Activated T-cell treated with anti-CD3 and anti-CD28 coated beads for 4 hours (primary cell): ENCODE measurements around the gene SLIT1.

Source experiments
- DNase-seq: peaks from one replicate; pipeline ENCODE4 v3.0.0-alpha.2; 2020

The SLIT1 gene

DNA sequence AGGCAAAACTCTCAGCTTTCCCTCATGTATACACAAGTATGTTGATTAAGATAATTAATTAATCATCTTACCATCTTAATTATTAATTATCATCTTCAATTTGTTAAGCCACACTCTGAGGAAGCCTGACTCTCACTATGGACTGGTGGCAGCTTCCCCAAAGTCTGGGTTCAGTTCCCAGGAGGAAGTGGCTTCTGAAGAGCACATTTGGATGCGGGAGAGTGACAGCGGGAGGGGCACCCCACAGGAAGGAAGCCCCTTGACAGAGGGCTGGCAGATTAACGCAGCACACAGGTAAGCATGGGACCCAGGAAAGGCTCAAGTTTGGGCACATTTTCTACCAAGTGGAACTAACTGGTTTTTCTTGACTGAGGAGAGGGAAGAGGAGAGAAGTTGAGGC lies 13.4 kb upstream of the SLIT1 start:
- DNase-seq: no peak

DNA sequence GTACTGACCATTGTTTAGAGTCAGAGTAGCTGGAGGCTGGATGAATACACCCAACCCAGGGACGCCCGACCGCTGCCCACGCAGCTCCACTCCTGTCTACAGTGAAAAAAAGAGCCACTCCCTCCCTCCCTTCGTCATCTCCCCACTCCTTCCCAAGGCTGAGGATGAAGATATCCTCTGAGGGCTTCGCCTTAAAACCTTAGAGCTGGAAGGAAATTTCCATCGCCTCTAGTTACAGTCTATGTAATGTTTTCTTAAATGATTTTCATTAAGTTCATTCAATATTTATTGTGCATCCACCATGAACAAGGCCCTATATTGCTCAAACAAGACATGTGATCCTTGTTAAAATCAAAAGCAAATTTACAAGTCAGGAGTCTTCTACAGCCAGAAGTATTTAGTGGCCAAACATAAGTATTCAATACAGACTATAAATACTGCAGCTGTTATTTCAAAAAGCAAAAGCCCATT lies 11.3 kb upstream of the SLIT1 start:
- DNase-seq: no peak

DNA sequence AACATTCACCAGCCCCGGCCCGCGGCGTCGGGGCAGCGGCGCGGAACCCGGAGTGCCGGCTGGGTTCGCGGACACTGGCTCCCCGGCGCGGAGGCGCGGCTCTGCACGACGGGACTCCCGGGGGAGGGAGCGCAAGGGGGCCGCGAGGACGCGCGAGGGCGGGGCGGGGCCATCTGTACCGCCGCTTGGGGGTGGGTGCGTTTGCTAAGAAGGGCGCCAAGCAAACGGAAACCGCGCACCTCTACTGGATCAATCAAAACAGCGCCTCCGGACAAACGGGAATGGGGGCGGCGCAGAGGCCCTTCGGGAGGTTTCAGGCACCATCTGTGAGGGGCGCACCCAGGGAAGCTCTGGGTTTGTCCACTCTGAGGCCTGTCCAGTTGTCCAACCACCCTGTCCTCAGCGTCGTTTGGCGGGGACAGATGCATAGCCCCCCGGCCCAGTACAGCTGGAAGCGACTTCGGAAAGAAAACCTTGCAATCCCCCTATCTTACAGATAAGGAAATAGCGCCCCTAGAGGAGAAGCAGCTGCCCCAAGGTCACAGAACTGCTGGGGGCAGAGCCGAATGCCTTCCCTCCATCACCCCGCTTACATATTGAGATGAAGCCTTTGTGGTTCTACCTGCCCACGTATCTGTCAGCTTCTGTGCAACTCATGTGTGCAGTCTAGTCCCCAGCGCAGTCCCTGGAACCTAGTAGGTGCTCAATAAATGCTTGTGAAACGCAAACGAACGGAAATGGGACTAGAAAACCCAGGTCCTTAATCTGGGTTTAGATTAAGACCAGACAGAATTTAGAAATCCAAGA lies 10.7 kb upstream of the SLIT1 start:
- peak; percentile 52 for DNase-seq

DNA sequence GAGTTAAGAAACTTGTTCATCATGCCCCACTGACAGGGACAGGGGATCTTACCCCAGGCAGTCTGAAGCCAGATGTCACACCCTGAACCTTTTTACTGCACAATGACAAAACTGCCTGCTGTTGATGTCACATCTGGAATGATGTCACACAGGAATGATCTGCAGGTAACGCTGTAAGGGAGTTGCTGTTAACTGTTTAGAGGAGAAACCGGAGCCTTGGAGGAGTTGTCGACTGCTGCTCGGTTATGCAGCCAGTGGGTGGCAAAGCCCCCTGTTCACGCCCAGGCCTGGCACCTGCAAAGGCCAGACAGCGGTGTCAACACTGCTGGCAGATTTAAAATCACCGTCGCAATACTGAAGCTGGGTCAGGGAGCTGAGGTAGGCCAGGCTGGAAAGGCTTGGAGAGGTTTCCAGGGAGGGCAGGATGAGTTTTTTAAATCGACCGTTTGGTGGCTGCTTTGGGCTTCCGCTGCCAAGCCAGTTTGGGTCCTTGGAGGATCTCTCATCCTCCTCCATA lies 10.0 kb upstream of the SLIT1 start:
- no peak for DNase-seq

DNA sequence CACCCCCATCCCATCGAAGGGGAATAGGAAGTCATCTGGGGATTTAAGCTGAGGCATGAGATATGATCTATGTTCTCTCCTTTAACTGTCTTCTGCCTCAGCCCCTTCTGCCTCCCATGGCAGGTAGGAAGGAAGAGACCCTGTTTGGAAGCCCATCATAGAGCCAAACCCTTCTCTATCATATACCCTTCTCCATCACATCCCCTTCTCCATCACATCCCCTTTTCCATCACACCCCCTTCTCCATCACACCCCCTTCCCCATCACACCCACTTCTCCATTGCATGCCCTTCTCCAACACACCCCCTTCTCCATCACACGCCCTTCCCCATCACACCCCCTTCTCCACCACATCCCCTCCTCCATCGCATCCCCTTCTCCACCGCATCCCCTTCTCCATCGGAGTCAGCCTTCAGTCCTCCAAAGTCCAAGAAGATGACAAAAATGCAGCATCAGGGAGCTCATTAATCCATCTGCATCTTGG lies 7.2 kb upstream of the SLIT1 start:
- DNase-seq: no peak

DNA sequence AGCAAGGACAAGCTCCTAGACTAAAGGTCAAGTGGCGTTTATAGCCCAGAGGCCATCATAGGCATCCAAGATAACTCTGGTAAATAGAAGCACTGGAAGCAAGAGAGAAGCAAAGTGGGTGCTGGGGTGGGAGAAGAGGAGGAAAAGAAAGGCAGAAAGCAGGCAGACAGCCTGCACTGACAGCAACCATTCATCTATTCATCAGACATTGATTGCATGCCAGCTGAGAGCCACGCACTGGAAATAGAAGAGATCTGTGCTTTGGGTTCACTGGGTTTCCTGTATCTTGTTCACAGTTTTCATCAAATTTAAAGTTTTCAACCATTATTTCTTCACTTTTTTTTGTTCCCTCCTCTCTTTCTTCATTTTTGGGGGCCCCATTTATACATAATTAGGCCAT lies 4.7 kb upstream of the SLIT1 start:
- no peak for DNase-seq

DNA sequence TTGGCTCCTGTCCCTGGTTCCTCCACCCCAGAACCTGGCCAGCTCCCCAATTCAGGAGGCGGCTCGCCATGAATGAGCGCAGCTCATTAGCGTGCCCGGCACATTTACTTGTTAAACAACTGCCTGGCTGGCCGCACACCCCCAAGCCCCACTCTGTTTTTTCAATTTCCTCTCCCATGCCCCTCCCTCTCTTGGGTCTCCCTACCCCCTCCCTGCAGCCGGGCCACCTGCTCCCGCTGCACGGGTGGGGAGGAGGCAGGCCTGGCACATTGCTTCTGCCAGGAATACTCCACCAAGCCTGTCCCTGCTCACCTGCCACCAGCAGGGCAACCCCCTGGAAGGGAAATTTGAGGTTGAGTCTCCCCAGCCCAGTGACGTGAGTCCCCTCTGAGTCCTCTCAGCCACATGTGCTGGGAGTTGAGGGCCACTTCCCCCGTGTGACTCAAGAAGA lies 2.5 kb upstream of the SLIT1 start:
- DNase-seq: no peak

DNA sequence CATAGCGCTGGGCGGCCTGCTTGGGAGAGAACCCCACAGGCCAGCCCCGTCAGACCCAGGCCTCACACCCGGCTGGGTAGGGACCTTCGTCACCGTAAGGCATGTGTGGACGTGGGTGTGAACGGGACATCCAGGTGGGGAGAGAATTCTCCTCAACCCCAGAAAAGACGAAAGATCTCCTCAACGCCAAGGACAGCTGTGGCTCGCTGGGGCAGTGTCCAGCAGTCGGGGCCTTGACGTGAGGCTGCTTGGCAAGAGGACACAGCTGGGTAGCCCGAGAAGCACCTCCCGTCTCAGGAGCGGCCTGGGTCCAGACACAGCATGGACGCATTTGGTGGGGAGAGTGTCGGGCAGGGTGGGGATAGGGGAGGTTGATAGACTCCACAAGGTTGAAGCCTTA lies 1.2 kb upstream of the SLIT1 start:
- no peak for DNase-seq

DNA sequence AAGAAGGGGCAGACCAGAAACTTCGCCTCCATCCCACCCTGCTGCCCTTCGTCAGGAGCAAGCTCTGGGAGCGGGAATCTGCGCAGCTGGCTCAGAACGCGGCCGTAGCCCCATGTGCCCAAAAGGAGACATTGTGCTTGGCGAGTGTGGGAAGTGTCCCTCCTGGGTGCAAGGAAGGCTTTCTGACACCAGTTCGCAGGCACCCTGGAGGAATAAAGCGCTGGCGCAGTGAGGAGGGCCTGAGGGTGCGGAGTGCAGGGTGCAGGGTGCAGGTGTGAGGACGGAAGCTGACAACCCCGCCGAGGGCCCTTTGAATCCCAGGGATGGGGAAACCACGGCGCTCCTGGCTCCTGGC lies 811 bp downstream of the SLIT1 start:
- no peak for DNase-seq

DNA sequence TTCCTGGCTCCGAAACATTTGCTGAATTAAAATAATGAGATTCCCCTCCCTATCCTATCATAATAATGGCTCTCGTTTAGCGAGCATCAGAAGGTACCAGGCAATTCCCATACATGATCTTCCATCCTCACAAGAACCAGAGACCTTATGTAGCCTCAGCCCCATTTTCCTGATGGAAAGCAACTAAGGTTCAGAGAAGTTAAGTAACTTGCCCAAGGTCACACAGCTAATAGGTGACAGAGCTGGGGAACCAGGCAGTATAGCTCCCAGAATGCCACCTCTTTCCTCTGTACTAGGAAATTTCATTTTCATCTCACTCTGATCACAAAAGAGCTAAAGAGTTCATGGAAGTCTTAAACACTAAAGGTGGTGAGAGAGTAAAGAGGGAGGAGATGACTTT lies 2.4 kb downstream of the SLIT1 start:
- DNase-seq: no peak

DNA sequence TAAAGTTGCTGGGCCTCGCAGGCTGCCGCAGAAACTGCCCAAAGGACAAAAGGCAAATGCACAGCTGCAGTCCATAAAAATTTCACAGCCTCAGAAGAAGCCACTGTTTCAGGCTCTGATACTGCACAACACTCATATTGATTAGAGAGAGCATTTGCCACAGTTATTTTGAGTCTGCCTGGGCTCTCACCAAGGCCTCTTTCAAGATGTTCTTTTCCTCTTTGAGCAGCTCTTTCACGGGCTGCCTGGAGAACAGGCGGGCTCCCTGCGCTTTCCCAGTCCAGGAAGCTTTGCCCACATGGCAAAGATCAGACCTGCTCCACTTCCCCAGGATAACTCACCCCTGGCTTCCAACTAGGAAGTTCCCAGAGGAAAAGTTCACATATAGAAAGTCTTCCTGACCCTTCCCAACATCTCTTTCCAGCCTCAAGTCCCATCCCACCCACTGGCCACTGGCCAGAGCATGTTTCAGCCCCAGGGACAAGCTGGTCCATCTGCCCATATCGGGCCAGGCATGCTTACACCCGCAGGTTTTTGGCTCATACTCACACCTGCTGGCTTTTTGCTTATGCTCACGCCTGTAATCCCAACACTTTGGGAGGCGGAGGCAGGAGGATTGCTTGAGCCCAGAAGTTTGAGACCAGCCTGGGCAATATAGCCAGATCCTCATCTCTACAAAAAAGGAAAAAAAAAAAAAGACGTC lies 3.3 kb downstream of the SLIT1 start:
- no peak for DNase-seq

DNA sequence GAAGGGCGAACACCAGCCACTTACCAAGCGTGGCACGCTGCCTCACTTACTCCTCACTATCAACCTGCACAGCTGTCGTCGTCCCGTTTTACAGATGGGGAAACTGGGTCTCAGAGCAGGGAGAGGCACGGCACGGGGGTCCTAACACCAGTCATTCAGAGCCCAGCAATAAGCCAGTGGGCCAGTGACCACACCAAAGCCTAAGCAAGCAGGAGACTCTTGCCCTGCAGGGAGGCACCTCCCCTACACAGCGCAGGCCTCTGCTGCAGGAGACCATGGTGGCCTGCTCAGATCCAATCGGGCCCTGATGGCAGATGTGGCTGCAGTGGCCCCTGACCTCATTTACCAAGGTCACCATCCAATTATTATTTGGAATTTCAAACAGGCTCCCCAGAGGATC lies 4.8 kb downstream of the SLIT1 start:
- no peak for DNase-seq

DNA sequence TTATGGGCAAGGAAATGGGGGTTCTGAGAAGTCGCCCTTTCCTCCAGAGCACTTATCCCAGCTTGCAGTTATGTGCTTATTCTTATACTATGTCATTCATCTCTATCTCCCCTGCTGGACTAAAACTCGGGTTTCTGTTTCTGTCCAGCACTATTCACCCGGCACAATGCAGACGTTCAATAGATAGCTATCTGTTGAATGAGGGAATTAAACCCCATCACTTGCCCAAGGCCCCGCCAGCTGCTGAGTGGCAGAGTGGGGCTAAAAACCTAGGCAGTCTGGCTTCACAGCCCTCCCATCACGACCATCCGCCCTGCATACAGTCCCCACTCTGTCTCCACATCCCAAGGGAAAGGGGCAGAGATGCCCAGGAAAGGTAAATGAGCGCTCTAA lies 5.4 kb downstream of the SLIT1 start:
- DNase-seq: no peak

DNA sequence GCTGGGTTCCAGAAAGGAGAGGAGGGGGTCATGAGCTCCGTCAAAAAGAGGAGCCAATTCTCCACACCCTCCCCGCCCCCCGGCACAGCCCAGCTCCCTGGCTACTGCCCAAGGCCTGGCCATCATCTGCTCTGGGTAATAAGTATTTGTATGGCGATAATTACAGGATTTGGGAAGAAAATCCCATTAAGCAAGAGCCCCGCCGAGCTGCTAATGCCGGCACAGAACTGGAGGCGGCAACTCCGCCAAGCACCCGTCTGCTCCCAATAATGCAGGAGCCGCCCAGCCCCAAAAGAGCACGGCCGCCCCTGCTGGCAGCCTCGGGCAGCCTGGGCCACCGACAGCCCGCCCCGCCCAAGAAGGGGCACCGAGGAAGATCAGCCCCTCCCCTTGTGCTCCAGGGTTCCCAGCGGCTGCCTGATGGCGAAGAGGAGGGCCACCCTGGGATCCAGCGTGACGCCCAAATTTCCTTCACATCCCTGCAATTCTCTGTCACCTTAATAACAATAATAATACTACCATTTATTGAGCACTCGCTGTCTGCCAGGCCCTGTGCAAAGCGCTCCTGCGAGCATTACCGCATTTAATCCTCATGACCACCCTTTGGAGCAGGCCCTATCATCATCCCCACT lies 5.9 kb downstream of the SLIT1 start:
- no peak for DNase-seq

DNA sequence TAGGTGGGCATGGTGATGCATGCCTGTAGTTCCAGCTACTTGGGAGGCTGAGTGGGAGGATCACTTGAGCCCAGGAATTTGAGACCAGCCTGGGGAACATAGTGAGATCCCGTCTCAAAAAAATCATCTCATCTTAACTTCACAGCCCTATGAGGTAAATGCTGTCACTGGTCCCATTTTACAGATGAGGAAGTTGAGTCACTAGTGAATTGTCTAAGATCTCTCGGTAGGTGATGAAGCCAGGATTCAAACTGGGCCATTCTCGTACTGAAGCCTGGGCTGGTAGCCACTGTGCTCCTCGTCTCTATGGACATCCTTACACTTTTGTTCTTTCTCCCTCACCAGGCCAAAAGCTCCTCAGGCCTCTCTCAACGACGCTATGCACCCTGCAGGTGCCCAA lies 6.4 kb downstream of the SLIT1 start:
- DNase-seq: no peak

DNA sequence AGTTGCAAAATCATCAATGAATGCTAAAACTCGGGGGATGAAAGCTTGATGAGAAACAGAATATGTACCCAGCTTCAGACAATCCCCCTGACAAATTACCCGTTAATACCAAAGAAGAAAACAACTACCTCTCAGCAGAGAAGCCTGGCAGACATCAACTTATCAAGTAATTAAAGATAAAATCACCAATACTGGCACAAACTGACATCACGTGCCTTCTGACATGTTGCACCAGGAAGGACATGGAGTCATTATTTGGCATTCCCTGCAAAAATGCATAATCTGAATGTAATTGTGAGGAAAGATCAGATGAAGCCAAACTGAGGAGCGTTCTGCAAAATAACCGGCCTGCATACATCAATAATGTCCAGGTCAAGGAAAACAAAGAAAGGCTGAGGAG lies 7.7 kb downstream of the SLIT1 start:
- DNase-seq: no peak

DNA sequence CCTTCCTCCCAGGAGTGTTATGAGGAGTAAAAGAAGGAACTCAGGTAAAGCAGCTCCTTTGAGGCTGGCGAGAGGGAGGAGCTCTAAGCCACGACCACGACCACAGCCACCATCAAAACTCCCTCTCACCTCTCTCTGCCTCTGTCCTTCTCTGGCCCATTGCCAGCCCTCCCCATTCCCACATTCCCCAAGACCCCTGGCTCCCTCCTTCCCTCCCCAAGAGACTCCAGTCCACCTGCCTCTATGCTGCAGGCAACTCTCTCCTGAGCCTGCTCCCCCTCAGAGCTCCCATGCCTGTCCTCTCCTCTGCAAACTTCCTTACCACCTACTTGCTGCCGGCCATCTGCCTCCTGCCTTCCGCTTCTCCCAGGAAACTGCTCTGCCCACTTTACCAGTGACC lies 9.5 kb downstream of the SLIT1 start:
- no peak for DNase-seq

DNA sequence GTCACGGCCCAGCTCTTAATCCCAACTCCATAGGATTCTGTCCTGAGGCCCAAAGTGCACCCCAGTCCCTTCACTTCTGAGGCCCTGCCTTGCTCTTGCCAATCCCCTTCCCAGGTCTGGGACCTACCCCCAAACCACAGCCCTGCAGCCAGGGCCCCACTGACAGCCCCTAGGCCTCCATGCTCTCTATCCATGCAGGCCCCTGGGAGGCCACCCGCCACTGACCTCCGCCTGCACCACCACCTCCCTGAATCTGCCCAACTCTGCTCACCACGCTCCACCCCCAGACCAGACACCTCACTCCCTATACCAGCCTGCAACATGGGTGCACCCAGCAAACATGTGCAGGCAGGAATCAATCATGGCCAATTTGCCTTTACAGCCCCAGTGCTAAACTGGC lies 10.2 kb downstream of the SLIT1 start:
- no peak for DNase-seq

DNA sequence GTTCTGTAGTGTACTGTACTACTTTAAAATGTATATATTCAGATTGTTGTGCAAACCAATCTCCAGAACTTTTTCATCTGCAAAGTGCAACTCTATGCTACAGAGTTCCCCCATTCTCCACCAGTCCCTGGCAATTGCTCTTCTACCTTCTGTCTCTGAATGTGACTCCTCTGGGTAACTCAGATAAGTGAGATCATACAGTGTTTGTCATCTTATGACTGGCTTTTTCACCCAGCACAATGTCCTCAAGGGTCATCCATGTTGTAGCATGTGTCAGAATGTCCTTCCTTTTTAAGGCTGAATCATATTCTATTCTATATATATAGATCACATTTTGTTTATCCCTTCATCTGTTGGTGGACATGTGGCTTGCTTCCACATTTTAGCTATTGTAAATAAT lies 10.8 kb downstream of the SLIT1 start:
- DNase-seq: no peak

DNA sequence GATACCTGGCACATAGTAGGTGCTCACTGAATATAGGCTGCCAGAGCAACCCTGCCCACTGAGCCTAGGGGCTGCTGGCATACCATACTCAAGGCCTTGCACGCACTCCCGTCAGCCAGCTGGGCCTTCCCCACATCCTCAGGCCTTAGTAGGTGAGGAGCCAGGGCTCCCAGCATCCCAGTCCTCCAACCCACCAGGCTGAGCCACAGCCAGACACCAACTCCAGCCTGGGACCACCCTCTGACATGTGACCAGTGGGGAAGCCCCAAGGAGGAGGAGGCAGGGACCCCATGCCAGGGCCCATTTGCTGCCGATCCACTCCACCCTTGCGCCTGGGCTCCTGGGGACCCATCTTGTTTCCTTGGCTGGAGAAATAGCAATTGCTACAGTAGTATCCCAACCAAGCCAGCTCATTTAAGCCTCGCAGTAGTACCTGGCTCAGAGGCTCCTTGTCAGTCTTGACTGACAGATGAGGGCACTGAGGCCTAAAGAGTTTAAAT lies 11.4 kb downstream of the SLIT1 start:
- no peak for DNase-seq

DNA sequence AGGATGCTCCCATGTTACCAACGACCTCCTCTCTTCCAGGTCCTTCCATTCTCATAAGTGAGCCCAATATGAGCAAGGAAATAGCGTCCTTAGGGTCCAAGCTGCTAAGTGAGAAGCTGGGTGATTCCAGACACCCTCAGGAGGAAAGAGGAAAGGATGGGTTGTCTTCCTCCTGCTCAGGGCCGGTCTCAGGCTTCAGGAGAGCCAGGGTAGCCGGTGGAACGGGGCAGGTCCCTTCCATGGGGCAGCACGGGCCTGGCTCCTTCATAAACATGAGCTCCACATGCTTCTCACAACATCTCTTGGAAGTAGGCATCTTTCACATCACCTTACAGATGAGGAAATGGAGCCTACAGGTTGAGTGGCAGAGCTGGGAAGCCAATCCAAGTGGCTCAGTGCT lies 12.7 kb downstream of the SLIT1 start:
- DNase-seq: no peak

DNA sequence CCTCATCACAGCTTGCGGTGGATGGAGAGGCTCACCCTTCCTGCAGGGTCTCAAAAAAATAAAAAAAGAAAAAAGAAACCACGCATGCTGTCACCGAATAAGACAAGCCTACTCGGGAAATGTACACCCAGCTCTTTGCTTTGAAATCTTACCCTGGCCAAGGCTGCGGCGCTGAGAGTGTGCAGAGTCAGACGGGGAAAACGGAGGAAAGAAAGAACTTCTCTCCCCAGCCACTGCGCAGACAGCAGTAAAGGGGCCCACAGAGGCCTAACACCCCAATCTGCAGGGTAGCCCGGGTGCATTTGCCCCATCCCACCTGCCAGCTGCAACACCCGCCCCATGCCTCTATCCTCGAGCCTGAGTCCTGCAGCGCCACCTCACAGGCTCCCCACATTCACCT lies 14.8 kb downstream of the SLIT1 start:
- DNase-seq: no peak

DNA sequence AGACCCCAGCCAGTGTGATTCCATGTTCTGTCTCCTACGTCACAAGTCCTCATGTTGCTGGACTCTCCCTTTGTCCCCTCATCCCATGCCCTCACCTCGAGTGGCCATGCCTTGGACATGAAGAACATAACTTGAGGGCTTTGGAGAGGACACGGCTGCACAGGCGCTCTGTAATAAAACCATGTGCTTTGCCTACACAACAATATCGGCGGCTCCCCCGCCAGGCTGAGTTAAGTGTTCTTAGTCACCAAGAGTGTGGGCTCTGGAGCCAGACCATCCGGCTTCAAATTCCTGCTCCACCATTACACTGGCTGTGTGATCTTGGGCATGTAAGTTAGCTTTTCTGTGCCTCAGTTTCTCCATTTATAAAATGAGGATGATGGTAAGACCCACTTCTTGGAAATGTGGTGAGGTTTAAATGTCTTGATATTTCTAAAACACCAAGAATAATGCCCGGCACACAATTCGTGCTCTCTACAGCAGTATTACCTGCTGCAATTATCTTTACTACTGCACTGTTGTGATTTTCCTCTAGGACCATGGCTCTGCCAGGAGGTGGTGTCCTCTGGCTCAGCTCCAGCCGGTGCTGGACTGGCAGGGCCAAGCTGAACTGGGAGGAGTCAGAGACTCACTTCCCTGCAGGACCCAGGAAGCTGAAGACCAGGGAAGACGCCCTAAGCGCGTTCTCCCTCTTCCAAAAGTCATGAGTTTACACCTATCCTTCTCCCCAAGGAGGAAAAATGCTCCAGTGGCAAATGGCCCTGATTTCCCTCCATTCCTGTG lies 15.7 kb downstream of the SLIT1 start:
- DNase-seq: no peak
